Peyer's patch (tissue), 4 donors: ENCODE results near the gene OGA.

Source experiments
- CTCF ChIP-seq, 6 experiments: fragments of 450-650 bp in 4 of 6; fragments of 200-600 bp in 2 of 6; sonication (generic) in 1 of 6; IDR thresholded peaks; one replicate each; pipeline ENCODE4 v1.5.1; 2017 to 2019; ENCODE audit warnings: antibody characterized with exemption in 6 of 6, mild to moderate bottlenecking in 3 of 6, moderate library complexity in 1 of 6
- POLR2A ChIP-seq, 2 donors: fragments of 450-650 bp; IDR thresholded peaks; one replicate each; pipeline ENCODE4 v1.5.1; 2017; ENCODE audit warnings: antibody characterized with exemption in 2 of 2, mild to moderate bottlenecking in 2 of 2, moderate library complexity in 2 of 2

GRCh38 chr10:101818119-101818871 lies at the start of gene OGA:
- TF ChIP-seq POLR2A (IDR thresholded peaks at IDR 0.05) (peak; percentile 97 to 98), CTCF (IDR thresholded peaks at IDR 0.05) (peak in 1 of 6 experiments; percentile 6)
